Activated CD4-positive, CD25-positive, alpha-beta regulatory T cell treated with anti-CD3 and anti-CD28 coated beads, Interleukin-2, amount 50 U/mL, for 72 hours (primary cell): ENCODE measurements around the gene PABPC5.

Source experiments
- DNase-seq: peaks from one replicate; pipeline ENCODE4 v3.0.0; 2021

PABPC5 gene

DNA sequence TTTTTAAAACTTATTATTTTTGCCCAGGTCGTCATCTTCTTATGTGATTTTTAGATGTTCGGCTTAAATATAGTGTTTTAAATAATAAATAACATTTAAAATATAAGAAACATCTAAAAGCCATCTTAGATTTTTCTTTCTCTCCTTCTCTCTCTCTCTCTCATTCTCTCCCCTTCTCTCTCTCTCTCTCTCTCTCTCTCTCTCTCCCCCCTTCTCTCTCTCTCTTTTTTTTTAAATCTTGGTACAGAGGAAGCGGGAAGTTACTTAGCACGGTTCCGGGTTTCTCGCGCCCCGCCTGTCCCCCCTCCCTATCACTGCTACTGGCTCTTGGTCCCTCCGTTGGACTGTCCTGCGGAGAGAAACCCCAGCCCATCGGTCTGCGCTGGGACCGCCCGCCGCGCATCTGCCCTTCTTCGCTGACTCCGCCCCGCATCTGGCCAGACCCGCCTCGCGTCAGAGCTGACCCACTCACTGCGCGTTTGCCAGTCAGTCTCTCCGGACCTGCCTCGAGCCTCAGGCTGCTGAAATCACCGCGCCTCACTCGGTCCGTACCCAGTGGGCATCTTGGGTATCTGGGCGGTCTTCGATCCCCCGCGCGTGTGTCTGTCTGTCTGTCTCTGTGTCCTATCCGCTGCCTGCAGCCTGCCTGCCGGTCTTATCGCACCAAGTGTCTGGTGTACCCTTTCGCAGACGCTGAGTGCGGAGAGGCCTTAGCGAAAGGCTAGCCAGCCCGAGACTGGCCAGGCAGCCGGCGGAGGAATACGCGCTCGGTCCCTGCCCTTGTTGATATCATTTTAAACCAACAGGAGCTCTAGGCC, at the start of gene PABPC5:
PABPC5 (plus strand) TSS at position 489 of the 818 bp plus-strand sequence. CDS start 739 bp downstream, outside the sequence.
- no peak for DNase-seq

- DNase-seq, result no peak
Observed at GRCh38 chrX:91389026-91389425, 45.6 kb upstream of the PABPC5 start.

DNA sequence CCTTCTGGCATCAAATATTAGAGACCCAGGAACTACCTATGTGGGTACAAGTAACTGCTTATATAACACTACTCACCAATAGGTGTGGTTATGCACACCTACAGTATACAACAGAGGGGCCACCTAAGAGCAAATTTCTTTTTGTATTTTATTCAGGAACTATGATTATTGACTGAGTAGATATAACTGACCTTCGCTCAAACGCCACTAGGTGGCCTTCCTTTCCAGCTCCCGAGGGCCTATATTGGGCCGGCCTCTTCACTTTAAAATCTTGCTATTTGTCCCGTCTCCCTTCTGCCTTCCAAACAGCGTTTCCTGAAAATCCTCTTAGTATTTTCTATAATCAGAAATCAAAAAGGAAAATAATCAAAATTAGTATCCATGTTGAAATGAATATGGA, 19.9 kb upstream of the PABPC5 start:
- DNase-seq, result no peak

DNA sequence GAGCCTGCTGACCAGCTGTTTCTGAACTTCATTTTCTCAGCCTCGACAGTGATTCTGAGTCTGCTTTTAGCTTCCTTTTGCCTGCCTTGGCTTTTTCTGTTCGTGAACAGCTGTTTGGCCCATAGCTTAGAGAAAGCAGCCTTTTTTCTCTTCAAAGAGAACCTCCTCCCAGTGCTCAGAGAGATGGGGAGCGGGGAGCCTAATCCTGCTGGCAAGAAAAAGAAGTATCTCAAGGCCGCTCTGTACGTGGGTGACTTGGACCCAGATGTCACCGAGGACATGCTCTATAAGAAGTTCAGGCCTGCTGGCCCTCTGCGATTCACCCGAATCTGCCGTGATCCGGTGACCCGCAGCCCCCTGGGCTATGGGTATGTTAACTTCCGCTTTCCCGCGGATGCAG, 756 bp downstream of the PABPC5 start:
- no peak for DNase-seq
